ENCODE data around the gene ZNF790.

ZNF790 gene

DNA sequence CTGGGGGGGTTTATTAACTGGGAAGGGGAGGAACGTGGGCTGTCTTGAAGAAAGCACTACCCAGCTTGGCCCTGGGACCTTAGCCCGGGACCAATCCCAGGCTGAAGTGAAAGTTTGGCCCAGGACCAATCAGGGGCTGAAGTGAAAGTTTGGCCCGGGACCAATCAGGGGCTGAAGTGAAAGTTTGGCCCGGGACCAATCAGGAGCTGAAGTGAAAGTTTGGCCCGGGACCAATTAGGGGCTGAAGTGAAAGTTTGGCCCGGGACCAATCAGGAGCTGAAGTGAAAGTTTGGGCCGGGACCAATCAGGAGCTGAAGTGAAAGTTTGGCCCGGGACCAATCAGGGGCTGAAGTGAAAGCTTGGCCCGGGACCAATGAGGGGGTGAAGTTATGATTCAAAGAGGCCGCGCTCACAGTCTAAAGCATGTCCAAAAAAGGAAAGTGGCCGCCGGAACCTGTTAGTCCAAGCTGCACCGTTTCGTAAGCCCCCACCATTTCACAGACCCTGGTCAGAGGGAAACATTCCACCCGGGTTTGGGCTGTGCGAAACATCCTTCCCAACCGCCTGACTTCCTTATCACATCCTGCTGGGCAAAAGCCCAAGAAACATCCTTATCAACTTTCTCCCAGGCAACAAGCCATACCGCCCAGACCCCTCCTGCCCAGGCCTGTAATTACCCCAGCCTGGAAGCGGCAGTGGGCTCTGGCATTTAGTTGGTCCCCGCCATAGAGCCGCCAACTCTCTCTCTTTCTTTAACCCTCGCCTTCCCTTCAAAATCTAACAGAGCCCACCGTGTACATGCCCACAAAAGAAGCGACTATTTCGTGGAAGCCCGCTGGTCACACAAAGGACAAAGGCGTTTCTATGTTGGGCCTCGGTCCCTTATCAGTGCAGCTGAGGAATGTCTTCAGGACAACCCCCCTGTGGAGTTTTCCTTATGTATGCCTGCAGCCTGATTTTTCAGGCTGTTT lies 66.6 kb downstream of the ZNF790 start:
- TF ChIP-seq TAF1 (IDR thresholded peaks at IDR 0.05; ENCODE audit: borderline replicate concordance, insufficient read depth, low read length) (no peak), SIN3A (IDR thresholded peaks at IDR 0.05; ENCODE audit: borderline replicate concordance, insufficient read depth, low read length) (no peak), POLR2AphosphoS5 (IDR thresholded peaks at IDR 0.05; ENCODE audit: low read depth, low read length) (no peak), FOXP2 (optimal IDR thresholded peaks at IDR 0.05; ENCODE audit: borderline replicate concordance, extremely low read depth, extremely low read length, insufficient read depth) (no peak)
- TF ChIP-seq, protein P1, sequence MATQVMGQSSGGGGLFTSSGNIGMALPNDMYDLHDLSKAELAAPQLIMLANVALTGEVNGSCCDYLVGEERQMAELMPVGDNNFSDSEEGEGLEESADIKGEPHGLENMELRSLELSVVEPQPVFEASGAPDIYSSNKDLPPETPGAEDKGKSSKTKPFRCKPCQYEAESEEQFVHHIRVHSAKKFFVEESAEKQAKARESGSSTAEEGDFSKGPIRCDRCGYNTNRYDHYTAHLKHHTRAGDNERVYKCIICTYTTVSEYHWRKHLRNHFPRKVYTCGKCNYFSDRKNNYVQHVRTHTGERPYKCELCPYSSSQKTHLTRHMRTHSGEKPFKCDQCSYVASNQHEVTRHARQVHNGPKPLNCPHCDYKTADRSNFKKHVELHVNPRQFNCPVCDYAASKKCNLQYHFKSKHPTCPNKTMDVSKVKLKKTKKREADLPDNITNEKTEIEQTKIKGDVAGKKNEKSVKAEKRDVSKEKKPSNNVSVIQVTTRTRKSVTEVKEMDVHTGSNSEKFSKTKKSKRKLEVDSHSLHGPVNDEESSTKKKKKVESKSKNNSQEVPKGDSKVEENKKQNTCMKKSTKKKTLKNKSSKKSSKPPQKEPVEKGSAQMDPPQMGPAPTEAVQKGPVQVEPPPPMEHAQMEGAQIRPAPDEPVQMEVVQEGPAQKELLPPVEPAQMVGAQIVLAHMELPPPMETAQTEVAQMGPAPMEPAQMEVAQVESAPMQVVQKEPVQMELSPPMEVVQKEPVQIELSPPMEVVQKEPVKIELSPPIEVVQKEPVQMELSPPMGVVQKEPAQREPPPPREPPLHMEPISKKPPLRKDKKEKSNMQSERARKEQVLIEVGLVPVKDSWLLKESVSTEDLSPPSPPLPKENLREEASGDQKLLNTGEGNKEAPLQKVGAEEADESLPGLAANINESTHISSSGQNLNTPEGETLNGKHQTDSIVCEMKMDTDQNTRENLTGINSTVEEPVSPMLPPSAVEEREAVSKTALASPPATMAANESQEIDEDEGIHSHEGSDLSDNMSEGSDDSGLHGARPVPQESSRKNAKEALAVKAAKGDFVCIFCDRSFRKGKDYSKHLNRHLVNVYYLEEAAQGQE (IDR thresholded peaks at IDR 0.05; ENCODE audit: insufficient read depth in 1 of 2, low read depth in 2 of 2, low read length in 2 of 2), result no peak
